DMS153 treated with DMSO at 0.1 percent for 48 hours (cell line): ENCODE measurements around the gene CPTP.
A peak's percentile ranks its signal among the peaks of the same experiment; 100 is the strongest.

ENCODE experiments used
- DNase-seq: peaks from one replicate; lab custom pipeline; 2025; ENCODE audit not compliant: unreplicated experiment; lab: John Stamatoyannopoulos, UW

The CPTP gene

DNA sequence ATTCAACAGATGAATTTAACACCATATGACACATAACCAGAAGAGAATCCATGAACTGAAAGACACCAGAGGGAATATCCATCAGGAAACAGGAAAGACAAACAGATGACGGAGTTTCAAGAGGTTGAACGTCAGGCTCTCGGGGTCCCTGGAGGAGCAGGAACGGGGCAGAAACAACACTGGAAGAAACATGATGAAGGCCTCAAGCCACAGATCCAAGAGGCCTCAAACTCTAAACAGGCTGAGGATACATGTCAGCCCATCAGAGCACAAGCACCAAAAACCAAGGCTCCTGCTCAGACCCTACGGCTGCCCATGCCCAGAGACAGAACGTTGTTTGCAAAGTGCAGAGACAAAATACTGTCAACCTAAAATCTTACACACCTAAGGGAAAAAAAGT, 7.2 kb upstream of the CPTP start:
- no peak for DNase-seq

DNA sequence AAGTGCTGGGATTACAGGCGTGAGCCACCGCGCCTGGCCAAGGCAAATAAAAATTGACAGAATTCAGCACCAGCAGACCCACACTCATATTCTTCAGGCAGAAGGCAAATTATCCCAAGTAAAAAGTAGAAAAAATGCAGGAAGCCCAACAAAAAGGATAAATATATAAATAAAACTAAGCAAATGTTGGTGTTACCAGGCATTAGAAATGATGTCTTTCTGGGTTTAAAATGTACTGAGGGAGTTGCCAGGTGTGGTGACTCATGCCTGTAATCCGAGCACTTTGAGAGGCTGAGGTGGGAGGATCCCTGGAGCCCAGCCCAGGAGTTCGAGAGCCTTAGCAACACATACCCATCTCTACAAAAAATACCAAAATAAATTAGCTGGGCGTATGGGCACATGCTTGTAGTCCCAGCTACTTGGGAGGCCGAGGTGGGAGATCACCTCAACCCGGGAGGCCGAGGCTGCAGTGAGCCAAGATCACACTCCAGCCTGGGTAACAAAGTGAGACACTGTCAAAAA, 6.4 kb upstream of the CPTP start:
- peak; percentile 86 for DNase-seq

DNA sequence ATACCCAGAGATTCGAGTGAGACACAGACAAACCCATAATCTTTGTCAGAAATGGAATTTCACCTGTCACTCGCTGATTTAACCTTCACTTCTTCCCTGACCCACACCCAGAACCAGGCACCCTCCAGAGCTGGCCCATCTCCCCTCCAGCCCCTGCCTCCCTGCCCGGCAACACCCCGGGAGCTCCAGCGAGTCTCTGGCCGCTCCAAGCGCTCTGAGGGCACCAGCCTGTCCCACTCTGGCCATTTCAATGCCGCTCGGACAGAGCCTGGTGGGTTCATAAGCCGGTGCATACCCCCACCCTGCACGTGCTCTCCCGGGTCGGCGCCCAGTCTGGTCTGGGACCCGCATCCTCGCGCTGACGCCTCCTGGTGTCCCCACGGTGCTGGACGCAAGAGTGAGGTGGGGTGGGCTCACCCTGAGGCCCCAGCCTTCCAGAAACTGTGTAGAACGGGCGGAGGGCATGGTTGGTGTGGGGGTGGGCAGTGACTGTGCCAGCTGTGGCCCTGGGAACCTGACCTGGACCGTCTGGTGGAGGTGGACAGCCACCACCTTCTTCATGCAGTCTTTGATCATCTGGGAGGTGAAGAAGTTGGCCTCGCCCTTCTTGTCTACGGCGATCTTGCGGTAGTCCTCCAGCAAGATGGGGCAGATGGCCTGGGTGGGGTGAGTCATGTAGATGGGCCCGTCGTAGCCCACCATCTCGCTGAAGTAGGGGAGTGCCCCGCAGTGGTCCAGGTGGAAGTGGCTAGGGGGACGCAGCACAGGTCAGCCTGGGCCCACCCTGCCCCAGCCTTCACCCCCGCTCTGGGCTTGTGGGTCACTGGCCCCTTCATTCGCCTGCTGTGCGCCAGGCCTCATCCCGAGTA, 5.6 kb upstream of the CPTP start:
- DNase-seq = no peak

DNA sequence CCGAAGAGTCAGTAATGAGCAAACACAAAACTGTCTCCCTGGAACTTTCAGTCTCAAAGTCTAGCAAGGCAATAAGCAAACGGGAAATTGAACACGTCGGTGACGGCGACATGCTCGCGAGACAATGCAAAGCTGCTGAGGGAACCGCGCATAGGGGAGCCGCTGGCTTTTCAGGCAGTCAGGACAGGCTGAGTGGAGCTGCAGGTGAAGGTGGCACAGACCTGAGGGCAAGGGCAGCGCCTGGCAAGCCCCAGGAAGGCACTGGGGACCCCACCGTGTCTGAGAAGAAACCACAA, 5.0 kb upstream of the CPTP start:
- no peak for DNase-seq

DNA sequence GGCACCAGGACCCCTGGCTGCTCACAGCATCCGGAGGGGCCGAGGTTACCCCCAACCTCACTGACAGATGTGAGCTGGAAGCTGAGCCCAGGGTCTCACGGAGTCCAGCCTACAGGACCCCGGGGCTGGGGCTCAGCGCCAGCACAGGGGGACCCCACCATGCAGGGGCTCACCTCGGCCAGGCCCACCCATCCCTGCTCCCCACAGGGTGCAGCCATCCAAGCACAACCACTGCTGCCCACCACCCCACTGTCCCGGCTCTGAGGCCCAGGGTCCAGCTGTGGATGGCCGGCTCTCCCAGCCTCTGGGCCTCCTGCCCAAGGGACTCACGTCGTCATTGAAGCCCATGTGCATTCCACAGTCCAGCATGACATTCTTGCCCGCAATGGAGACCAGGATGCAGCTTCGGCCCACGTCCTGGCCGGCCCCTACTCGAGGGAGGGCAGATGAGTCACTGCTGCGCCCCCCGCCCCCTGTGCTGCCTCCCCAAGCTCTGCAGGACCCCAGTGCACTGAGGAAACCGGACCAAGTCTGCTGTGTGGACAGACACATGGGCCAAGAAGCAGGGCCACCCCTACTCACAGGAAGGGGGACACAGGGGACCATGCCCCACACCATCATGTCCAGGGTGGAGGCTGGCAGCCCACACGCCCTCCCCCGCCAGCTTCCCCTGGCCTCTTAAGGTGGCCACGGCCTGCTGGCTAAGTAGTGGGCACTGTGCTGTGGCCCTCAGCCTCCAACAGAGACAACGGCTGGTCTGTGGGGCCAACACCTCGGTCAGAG, 3.7 kb upstream of the CPTP start:
- DNase-seq = no peak

DNA sequence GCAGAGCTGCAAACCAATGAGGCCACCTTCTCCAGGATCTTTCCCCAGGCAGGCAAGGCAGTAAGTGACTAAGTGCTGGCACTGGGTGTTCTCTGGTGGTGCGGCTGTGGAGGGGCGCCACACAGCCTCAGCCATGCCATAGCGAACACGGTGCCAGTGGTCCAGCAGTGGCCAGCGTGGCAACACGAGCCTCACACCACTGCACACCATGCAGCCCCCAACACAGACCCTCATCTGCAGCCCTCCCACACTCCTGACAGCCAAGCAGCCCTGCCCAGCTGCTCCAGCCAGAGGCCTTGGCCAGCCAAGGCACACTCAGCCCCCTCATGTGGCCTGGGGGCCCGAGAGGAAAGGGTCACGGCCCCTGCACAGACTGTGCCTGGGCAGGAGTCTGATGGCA, 3.1 kb upstream of the CPTP start:
- DNase-seq = no peak

DNA sequence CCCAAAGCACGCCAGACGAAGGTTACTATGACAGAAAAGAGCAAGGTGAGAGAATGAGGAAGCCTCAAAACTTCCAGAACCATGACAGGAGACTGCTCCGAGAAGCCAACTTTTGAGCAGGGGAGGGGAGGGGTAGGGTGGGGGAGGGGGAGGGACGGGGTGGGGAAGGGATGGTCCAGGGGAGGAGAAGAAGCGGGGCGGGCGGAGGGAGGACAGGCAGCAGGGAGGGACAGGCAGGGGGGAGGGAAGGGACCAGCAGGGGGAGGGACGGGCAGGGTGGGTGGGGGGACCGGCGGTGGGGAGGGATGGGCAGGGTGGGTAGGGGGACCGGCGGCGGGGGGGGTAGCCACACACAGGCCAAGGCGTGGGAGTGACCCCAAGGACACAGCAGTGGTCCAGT, 2.2 kb upstream of the CPTP start:
- no peak for DNase-seq

DNA sequence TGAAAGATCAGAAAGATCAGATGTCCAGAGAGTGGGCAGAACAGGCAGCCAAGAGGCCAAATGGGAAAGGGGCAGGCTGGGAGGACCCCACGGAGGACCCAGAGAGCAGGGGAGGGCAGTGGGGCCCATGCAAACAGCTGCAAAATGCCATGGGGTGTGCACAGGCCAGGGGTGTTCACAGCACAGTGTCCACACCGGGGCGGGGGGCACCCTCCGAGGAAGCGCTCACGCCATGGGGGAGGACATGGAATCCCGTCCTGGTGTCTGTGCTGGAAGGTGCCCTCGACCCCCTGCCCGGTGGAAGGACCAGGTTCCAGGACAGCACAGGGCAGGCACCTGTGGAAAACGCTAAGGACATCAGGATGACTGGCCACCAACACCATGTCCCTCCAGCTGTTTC, 1.6 kb upstream of the CPTP start:
- DNase-seq = no peak

DNA sequence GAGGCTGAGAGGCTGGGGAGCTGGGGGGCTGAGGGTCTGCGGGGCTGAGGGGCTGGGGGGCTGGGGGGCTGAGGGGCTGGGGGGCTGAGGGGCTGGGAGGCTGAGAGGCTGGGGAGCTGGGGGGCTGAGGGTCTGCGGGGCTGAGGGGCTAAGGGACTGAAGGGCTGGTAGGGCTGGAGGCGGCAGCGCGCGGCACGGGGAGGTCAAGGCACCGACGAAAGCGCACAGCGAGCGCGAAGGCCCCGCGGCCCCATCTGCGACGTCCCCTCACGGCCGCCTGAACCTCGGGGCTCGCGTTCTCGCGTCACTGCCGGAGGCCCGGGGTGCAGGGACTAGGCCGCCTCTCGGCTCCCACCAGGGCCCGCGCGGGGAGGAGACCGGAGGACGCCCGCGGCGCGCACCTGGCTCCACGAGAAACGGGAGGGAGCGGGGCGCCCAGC, 498 bp upstream of the CPTP start:
- DNase-seq = no peak

DNA sequence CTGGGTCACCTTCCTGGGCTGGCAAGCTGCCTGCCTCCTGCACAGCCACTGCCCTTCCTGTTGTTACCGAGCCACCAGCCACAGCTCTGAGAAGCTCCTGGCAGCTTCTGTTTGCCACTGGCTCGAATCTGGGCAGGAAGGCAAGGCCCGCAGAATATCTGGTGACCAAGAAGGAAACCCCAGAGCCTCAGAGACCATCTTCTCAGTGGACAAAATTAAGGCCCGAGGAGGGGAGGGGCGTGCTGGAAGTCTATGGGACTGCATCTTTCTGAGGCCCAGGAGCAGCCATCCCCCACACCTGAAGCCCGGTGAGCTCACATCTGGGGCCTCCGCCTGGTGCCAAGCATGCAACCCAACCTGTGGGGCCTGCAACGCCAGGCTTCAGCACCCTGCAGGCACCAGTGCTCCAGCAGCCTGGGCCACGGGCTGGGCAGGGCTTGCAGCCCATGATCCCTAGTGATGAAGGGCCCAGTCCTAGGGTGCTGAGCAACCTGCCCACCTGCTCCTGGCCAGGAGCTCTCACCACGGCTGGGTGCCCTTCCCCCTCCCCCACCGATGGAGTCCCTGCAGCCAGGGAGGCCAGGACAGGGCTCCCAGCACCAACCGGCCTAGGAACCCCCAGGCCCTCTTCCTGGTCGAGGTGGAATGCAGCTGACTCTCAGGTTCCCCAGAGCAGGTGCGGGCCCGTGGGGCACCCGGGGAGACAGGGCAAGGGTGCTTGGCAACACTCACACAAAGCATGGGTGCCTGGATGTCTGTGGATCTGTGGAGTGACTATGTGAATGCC, 879 bp downstream of the CPTP start:
- DNase-seq = no peak

DNA sequence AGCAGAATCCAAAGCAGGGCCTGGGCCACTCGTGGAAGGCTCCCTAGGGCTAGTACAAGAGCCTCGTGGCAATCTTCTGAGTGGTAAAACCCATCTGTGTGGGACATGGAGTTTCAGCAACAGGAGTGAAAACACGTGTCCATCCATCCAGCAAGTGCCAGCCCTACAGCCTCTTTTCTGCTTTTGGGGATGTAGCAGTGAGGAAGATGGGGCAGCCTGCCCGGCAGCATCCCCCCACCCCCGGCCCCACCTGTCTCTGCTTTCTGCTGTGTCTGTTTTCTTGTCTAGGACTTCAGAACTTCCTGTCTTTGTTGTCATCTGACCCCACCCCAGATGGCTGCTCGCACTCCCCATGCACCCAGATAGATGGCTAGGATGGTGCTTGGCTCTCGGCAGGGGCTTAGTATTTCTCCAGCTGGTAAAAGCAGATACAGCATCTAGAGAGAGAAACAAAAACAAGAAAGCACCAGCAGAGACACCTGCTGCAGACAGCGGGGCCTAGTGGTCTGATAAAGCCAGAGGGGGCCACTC, 1.5 kb downstream of the CPTP start:
- no peak for DNase-seq

DNA sequence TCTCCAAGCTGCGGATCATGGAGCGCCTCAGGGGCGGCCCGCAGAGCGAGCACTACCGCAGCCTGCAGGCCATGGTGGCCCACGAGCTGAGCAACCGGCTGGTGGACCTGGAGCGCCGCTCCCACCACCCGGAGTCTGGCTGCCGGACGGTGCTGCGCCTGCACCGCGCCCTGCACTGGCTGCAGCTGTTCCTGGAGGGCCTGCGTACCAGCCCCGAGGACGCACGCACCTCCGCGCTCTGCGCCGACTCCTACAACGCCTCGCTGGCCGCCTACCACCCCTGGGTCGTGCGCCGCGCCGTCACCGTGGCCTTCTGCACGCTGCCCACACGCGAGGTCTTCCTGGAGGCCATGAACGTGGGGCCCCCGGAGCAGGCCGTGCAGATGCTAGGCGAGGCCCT, 2.7 kb downstream of the CPTP start:
- no peak for DNase-seq

DNA sequence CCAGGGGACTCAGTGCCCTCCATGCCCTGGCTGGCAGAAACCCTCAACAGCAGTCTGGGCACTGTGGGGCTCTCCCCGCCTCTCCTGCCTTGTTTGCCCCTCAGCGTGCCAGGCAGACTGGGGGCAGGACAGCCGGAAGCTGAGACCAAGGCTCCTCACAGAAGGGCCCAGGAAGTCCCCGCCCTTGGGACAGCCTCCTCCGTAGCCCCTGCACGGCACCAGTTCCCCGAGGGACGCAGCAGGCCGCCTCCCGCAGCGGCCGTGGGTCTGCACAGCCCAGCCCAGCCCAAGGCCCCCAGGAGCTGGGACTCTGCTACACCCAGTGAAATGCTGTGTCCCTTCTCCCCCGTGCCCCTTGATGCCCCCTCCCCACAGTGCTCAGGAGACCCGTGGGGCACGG, 3.7 kb downstream of the CPTP start:
- DNase-seq = no peak

DNA sequence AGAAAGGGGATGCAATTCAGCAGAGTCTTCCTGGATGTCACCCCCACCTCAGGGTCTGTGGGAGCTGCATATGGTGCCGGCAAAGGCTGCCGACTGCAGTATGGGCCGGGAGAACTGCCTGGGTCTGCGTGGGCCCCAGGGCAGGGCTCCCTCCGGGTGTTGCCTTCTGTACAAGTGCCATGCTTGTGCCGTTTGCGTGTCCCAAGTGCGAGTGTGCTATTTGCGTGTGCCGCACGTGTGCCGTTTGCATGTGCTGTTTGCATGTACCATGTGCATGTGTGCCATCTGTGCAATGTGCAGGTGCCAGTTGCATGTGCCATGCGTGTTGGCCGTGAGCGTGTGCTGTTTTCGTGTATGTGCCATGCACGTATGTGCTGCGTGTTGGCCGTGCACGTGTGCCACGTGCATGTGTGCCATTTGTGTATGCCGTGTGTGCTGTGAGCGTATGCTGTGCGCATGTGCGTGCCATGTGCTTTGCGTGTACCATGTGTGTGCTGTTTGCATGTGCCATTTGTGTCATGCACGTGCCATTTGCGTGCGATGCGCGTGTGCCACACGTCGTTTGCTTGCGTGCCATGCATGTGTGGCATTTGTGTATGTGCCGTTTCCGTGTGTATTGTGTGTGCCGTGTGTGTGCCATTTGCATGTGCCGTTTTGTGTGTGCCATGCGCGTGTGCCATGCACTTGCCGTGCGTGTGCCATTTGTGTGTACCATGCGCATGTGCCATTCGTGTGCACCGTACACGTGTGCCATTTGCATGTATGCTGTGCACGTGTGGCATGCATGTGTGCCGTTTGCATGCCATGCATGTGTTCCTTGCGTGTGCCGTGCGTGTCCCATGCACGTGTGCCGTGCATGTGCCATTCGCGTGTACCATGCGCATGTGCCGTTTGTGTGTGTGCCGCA, 5.0 kb downstream of the CPTP start:
- DNase-seq = no peak

DNA sequence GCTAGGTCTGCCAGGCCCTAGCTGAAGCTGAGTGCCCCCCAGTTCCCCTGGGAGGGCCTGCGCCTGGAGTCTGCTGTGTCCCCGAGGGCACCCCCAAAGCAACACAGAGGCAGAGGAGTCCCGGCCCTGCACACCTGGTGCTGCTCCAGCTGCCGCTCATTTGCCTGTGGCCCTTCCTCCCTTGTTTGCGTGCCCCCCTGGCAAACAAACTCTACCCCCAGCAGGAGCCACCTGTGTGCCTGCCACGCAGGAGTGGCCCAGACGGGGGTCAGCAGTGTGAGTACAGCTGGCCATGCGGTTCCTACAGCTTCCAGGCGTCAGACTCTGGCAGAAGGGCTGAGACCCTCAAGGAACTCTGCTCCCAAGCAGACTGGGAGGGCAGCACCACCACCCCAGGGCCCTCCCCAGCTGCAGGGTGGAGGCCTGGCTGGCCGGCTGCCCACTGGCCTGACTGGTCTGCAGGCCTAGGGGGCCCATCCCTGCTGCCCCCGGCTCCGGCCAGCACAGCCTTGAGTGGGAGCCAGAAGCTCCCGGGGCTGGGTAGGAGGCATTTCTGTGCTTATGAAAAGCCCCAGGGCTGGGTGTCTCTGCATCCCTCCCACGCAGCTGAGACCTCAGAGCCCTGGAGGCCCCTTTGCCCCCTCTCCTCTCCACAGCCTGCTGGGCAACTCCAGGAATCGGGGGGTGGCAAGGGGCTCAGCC, 5.9 kb downstream of the CPTP start:
- no peak for DNase-seq

DNA sequence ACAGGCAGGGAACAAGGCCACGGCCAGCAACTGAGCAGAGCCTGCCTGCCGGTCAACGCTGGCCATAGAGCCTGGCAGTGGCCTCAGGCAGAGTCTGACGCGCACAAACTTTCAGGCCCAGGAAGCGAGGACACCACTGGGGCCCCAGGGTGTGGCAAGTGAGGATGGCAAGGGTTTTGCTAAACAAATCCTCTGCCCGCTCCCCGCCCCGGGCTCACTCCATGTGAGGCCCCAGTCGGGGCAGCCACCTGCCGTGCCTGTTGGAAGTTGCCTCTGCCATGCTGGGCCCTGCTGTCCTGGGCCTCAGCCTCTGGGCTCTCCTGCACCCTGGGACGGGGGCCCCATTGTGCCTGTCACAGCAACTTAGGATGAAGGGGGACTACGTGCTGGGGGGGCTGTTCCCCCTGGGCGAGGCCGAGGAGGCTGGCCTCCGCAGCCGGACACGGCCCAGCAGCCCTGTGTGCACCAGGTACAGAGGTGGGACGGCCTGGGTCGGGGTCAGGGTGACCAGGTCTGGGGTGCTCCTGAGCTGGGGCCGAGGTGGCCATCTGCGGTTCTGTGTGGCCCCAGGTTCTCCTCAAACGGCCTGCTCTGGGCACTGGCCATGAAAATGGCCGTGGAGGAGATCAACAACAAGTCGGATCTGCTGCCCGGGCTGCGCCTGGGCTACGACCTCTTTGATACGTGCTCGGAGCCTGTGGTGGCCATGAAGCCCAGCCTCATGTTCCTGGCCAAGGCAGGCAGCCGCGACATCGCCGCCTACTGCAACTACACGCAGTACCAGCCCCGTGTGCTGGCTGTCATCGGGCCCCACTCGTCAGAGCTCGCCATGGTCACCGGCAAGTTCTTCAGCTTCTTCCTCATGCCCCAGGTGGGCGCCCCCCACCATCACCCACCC, 6.7 kb downstream of the CPTP start, which contains the start of gene TAS1R3:
TSS of gene TAS1R3 (plus strand) at position 213 of the 898 bp plus-strand sequence. CDS start at position 279, 66 bp downstream.
- no peak for DNase-seq

DNA sequence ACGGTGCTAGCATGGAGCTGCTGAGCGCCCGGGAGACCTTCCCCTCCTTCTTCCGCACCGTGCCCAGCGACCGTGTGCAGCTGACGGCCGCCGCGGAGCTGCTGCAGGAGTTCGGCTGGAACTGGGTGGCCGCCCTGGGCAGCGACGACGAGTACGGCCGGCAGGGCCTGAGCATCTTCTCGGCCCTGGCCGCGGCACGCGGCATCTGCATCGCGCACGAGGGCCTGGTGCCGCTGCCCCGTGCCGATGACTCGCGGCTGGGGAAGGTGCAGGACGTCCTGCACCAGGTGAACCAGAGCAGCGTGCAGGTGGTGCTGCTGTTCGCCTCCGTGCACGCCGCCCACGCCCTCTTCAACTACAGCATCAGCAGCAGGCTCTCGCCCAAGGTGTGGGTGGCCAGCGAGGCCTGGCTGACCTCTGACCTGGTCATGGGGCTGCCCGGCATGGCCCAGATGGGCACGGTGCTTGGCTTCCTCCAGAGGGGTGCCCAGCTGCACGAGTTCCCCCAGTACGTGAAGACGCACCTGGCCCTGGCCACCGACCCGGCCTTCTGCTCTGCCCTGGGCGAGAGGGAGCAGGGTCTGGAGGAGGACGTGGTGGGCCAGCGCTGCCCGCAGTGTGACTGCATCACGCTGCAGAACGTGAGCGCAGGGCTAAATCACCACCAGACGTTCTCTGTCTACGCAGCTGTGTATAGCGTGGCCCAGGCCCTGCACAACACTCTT, 7.6 kb downstream of the CPTP start:
- DNase-seq = no peak
